Suppressor macrophage (primary cell): ENCODE measurements around the gene SERPINA4.

Experiments
- DNase-seq, 4 experiments: peaks; one replicate each; pipeline ENCODE4 v3.0.0-alpha.2; 2020 to 2022
- total RNA-seq, 17 experiments: gene quantifications; one replicate each; lab custom pipeline; 2026; ENCODE audit warnings: mixed read lengths in 6 of 17, inconsistent platforms in 3 of 17; lab: John Stamatoyannopoulos, UW

The SERPINA4 gene
- total RNA-seq: 0 to 0.99 (median 0) reads per million in 17 experiments

DNA sequence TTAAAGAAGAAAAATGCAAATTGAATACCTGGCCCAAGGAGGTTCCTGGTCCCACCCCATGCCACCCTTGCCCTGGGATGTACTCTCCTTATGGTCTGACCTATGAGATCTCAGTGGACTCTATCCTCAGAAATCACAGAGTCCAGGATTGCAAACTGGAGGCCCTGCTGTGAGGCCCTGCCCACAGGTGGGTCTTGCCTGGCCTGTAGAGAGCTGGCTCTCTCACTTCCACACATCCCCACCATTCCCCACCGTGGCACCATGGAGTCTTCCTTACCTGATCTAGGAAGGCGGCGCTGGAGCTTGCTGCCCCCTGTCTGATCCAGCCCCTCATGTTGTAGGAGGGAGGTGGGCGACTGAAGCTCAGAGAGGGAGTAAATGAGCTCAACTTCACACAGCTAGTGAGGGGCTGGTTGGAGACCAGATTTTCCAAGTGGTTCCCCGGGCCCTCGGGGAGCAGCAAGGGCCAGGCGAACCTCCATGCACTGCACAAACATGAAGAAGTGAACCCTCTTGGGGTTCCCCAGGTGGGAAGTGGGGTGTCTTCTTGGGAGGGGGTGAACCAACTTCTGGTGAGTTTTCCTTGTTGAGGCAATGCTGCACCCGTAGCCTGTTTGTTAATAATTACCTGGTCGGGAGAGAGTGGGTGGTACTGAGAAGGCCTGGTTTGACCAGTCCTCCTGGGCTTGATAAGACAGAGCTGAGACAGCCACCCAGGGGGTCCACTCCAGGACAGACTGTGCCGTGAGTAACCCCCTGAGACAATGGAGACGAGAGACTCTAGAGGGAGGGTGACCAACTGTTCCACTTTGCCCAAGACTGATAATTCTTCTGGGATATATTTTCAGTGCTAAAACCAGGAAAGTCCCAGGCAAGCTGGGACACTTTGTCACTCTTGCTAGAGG is at the start of gene SERPINA4:
Gene SERPINA4 (plus strand): TSS at position 692 of the 905 bp plus-strand sequence. CDS start 2,041 bp downstream, outside the sequence.
- no peak for DNase-seq

DNA sequence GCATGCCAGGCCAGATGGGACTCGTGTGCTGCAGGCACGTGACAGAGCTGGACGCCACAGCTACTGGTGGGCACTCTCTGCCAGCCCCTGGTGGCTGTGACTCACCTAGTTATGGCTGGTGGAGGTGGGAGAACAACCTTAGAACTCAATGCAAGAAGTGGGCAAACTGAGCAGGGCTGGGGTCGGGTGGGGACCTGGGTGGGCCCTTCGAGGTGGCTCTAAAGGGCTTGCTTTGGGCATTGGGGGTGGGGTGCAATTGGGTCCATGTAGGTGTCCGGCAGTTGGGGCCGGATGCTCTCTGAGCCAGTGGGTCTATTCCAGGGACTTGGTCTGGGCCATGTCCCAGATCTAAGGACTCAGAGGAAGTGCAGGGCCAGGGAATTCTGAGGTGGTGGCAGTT is 46.9 kb upstream of the SERPINA4 start:
- DNase-seq: no peak

DNA sequence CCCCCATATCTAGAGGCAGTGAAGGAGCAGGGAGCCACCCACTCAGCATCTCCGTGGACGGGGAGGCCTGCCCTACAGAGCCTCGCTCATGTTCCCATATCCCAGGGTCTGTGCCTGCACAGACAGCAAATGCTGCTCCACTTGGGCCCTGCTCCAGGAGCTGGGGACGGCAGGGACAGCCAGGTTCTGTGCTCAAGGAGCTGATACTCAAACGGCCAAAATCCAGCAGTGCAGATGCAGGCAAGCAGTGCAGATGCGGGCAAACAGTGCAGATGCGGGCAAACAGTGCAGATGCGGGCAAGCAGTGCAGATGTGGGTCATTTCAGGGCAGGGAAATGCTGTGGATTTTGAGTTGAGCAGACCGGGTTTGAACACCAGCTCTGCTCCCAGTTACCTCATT is 45.8 kb upstream of the SERPINA4 start:
- DNase-seq: no peak

- no peak for DNase-seq
Observed at GRCh38 chr14:94515856-94516255, 45.4 kb upstream of the SERPINA4 start.

GRCh38 chr14:94517248-94517640 is 44.0 kb upstream of the SERPINA4 start:
- DNase-seq: no peak

- no peak for DNase-seq
Observed at GRCh38 chr14:94517641-94518257, 43.5 kb upstream of the SERPINA4 start.

DNA sequence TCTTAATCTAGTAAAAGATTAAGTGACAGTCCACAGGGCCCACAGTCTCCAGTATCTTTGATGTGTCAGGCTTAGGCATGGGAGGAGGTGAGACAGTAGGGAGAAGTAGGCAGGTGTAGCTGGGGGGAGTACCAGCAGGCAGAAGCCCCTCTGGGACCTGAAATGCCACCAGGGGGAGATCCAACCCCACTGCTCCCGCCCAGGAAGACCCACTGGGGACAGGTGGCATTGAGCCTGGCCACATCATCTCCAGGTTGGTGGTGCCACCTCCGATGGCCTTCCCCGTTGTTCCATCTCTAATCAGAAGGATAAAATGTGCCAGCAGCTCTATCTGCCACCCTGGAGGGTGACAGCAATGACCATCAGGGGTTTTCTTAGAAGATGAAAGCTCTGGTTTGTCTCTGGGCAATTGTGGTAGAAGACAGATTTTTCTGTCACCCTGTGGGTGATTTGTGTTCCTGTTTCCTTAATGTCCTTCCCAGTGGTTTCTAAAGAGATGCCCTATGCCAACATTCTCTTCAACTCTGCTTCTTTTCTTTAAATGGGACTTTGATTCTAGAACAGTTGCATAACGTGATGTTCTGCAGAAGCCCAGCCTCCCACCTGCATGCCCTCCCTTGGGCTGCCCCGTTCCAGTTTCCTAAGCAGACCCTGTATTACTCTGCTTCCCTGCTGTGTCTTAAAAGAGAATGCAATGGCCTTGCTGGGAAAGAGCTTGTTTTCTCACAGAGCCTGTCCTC is 39.7 kb upstream of the SERPINA4 start:
- DNase-seq: no peak

DNA sequence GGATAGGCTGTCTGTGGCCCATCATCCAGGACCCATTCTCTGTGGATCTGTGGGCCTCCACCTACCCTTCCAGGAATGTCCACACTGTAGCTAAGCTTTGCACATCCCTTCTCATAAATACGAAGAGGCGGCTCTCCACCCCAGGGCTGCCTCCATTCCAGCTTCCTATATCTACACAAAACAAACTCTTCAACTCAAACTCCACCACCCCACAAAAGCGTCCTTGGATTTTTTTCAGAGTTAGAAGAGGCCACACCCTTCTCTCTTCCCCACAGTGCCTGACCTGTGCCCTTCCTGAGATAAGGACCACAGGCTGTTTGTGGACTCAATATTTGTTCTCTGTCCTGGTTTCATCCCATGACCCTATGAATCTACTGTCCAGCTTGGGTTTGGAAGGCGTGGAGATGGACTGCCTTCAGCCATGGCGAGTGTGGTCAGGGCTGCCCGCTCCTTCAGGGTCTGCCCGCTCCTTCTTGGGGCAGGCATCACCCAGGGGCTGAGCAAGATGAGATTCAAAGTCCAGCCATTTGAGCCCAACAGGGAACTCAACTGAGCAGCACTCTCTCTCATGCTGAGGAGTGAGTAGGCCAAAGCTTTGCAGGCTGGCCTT is 39.0 kb upstream of the SERPINA4 start:
- no peak for DNase-seq

GRCh38 chr14:94523265-94523664 is 38.0 kb upstream of the SERPINA4 start:
- DNase-seq: no peak

GRCh38 chr14:94524093-94524492 is 37.1 kb upstream of the SERPINA4 start:
- no peak for DNase-seq

DNA sequence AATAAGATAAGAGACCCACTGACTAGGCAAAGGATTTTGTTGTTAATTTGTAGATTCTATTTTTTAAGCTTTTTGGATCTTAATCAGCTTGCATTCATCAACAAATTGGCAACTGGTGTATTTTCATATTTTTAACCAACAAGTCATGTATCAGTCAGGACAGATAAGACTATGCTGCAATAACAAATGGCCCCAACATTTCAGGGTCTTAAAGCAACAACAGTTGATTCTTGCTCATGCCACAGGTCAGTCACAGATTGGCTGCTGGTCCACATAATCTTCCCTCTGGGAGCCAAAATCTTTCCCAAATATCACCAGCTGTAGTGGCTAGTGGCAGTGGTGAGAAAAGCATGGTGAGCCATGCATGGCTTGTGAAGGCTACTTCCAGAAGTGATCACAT is 30.1 kb upstream of the SERPINA4 start:
- DNase-seq: no peak

- DNase-seq: no peak
Observed at GRCh38 chr14:94532447-94532846, 28.8 kb upstream of the SERPINA4 start.

DNA sequence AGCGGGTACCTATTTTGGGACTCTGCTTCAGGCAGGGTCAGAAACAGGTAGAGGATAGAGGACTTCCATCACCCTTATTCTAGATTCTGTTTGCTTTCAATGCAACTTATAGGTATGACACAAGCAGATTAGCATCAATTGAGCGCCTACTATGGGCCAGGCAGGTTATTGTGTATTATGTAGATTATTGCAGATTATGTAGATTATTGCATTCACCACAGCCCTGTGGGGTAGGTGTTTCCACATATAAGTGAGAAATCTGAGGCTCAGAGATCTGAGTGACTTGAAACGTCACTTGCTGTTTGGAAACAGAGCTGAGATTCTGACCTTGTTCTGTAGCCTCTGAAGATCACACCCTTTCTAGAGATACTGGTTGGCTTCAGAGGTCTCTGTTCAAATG is 25.7 kb upstream of the SERPINA4 start:
- DNase-seq: no peak

DNA sequence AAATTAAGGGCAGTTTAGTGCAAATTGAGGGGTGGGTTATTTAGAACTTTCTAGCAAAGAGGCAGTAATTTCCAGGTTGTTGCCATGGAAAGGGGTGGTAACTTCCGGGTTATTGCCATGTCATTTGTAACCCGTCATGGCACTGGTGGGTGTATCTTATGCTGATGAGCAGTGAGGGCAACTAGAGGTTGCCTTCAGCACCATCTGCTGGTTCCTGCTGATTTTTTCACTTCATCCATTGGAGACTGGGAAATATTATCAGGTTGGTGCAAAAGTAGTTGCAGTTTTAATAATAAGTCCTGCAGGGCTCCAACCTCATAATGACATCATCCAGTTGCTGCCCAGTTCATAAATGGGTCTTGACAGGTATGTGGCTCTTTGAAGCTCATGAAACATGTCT is 24.4 kb upstream of the SERPINA4 start:
- DNase-seq: peak; percentile 5 to 7 (median 6)

GRCh38 chr14:94538070-94538740 is 23.0 kb upstream of the SERPINA4 start:
- no peak for DNase-seq

- DNase-seq: no peak
Observed at GRCh38 chr14:94539181-94539580, 22.1 kb upstream of the SERPINA4 start.

- no peak for DNase-seq
Observed at GRCh38 chr14:94540031-94540794, 21.0 kb upstream of the SERPINA4 start.

DNA sequence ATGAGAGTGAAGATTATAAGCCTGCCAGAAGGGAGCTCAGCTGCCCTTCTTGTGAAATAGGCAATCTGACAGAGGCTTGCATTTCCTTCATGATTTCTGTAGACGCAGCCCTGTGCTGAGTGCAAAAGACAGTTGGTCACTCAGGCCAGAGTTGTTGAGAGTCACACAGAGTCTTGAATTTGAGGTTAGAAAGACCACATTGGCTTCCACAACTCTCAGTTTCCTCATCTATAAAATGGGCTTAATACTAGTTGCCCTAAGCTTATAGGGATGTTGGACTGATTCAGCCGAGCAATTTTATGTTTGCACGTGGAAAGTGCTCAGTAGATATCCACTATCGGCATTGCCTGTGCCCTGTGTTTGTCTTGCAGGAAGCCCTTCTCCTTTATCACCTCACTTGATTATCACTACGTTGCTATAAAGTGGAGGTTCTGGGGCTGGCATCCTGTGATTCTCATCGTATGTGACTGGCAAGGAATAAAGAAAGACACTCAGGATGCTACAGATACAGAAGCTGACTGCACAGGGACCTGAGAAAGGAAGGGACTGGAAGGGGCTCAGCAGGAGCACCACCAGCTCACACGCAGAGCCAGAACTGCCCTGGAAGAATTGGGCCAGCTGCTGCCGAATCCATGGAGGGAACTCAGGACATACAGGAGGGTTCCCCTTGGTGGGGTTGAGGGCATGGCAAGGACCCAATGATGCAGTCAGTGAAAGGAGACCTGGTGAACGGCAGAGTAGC is 19.8 kb upstream of the SERPINA4 start:
- DNase-seq: no peak

- DNase-seq: no peak
Observed at GRCh38 chr14:94542111-94542810, 19.0 kb upstream of the SERPINA4 start.
